Ovary (tissue), 3 donors: ENCODE results near the gene PPARA.

Experiments used
- EP300 ChIP-seq: sonication (generic); formaldehyde crosslinking; IDR thresholded peaks from one replicate; pipeline ENCODE4 v1.6.1; 2017; ENCODE audit warnings: antibody characterized with exemption
- POLR2A ChIP-seq: fragments of 450-650 bp; IDR thresholded peaks from one replicate; pipeline ENCODE4 v1.6.1; 2017; ENCODE audit warnings: antibody characterized with exemption, mild to moderate bottlenecking, moderate library complexity
- TF ChIP-seq, protein P1 (sequence below), 3 donors: fragments of 450-650 bp in 2 of 3; fragments of 200-600 bp in 1 of 3; IDR thresholded peaks; one replicate each; pipeline versions ENCODE4 v1.5.1 to v1.8.0; 2016 to 2022; ENCODE audit warnings: antibody characterized with exemption in 3 of 3, mild to moderate bottlenecking in 1 of 3
- donor health status: DM: no; HTN: no; CAD: no.

DNA sequence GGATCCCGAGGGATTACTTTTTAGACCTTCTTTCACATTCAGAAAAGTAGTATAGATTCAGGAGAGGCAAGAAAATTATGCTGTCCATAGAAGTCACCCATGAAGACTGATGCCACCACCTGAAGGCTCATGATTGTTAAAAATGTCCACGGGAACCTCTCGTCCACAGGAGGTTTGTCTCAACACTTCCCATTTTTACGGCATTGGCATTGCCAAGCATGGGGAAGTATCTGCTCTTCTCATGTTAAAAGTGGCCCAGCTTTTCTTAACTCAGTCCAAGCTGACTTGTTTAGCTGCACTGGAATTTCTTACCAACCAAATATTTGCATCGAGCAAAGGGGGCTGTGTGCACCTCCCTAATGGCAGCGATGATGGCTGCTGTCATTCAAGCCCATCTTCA, 90.2 kb downstream of the PPARA start:
- TF ChIP-seq, protein P1, sequence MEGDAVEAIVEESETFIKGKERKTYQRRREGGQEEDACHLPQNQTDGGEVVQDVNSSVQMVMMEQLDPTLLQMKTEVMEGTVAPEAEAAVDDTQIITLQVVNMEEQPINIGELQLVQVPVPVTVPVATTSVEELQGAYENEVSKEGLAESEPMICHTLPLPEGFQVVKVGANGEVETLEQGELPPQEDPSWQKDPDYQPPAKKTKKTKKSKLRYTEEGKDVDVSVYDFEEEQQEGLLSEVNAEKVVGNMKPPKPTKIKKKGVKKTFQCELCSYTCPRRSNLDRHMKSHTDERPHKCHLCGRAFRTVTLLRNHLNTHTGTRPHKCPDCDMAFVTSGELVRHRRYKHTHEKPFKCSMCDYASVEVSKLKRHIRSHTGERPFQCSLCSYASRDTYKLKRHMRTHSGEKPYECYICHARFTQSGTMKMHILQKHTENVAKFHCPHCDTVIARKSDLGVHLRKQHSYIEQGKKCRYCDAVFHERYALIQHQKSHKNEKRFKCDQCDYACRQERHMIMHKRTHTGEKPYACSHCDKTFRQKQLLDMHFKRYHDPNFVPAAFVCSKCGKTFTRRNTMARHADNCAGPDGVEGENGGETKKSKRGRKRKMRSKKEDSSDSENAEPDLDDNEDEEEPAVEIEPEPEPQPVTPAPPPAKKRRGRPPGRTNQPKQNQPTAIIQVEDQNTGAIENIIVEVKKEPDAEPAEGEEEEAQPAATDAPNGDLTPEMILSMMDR (IDR thresholded peaks at IDR 0.05), result no peak
- TF ChIP-seq EP300 (no peak), POLR2A (no peak)
